GM12878 (cell line): Measurements from ENCODE around the gene MMP11. TPM values are rescaled to one million over a fixed set of nuclear protein-coding genes. Genes with fewer than 3 reads are reported as not detected.

Experiments used
- ATAC-seq: fragments of 200-7000 bp; cut with Tn5 transposase; 3 replicates; pipeline ENCODE4 v1.9.1; 2020; ENCODE audit warnings: mild to moderate bottlenecking, moderate library complexity
- BruUV-seq: library from RNA; stranded (reverse); fragments of 400-500 nt; replicated peaks from 2 replicates; lab custom pipeline; 2021; lab: Mats Ljungman, UMichigan
- CTCF ChIA-PET: fragments of 300-600 bp; sonication (Branson Sonifier 250); formaldehyde crosslinking; extraction: SDS; loops from one replicate; lab custom pipeline; 2021; ENCODE audit warnings: inconsistent platforms; lab: Yijun Ruan, JAX
- POLR2A ChIA-PET: fragments of 350-600 bp; formaldehyde crosslinking; extraction: SDS; loops from one replicate; lab custom pipeline; 2021; ENCODE audit warnings: inconsistent platforms; lab: Charles Lee
- RAD21 ChIA-PET: fragments of 300-600 bp; sonication (Branson Sonifier 250); formaldehyde crosslinking; loops from one replicate; lab custom pipeline; 2023; ENCODE audit warnings: antibody characterized with exemption; ENCODE audit not compliant: unreplicated experiment; lab: Charles Lee
- SMC1A ChIA-PET: fragments of 300-600 bp; sonication (Branson Sonifier 250); formaldehyde crosslinking; loops from one replicate; lab custom pipeline; 2023; ENCODE audit not compliant: unreplicated experiment, uncharacterized antibody; lab: Charles Lee
- DNase-seq: peaks from one replicate; pipeline ENCODE4 v3.0.0-alpha.2; 2011; ENCODE audit warnings: low read depth, low spot score
- FAIRE-seq: peaks from 3 replicates; lab custom pipeline; 2011; peaks lifted over from hg19 to GRCh38; lab: Jason Lieb, UNC
- H2AFZ ChIP-seq: 2 replicates; pipeline ENCODE4 v1.6.0; 2011; ENCODE audit warnings: low read depth, low read length, control low read depth; ENCODE audit not compliant: control insufficient read depth
- H3K27ac ChIP-seq: 2 replicates; pipeline ENCODE4 v1.5.1; 2011; ENCODE audit warnings: control low read depth; ENCODE audit not compliant: control insufficient read depth, insufficient read depth
- H3K27me3 ChIP-seq, 2 experiments: replicated peaks in 1 of 2; 2 replicates each; pipeline versions ENCODE4 v1.6.0 to v1.6.1; 2011; ENCODE audit warnings: low read length in 1 of 2; ENCODE audit not compliant: control insufficient read depth in 2 of 2, insufficient read depth in 2 of 2
- H3K36me3 ChIP-seq, 2 experiments: 2 replicates each; pipeline ENCODE4 v1.5.1; 2011; ENCODE audit warnings: low read length in 1 of 2; ENCODE audit not compliant: control insufficient read depth in 2 of 2, insufficient read depth in 2 of 2
- H3K4me1 ChIP-seq: 2 replicates; pipeline ENCODE4 v1.6.1; 2011; ENCODE audit warnings: mild to moderate bottlenecking, low read length, moderate library complexity, mixed read lengths; ENCODE audit not compliant: control insufficient read depth, insufficient read depth
- H3K4me2 ChIP-seq: 2 replicates; pipeline ENCODE4 v1.6.0; 2011; ENCODE audit warnings: control low read depth; ENCODE audit not compliant: control insufficient read depth, insufficient read depth
- H3K4me3 ChIP-seq: fragments of 200-600 bp; sonication (generic); 2 replicates; pipeline ENCODE4 v1.5.1; 2016
- H3K79me2 ChIP-seq: 2 replicates; pipeline ENCODE4 v1.6.0; 2011; ENCODE audit warnings: low read length; ENCODE audit not compliant: control insufficient read depth, insufficient read depth
- H3K9ac ChIP-seq: 2 replicates; pipeline ENCODE4 v1.8.0; 2011; ENCODE audit warnings: low read length, control low read depth, mixed read lengths; ENCODE audit not compliant: control insufficient read depth, insufficient read depth
- H3K9me3 ChIP-seq: replicated peaks from 3 replicates; pipeline ENCODE4 v1.5.1; 2011; ENCODE audit warnings: mild to moderate bottlenecking, low read length; ENCODE audit not compliant: control insufficient read depth, insufficient read depth
- H4K20me1 ChIP-seq: 2 replicates; pipeline ENCODE4 v1.6.0; 2011; ENCODE audit not compliant: control insufficient read depth, insufficient read depth
- BRCA1 ChIP-seq: IDR thresholded peaks from 2 replicates; pipeline ENCODE4 v1.6.1; 2011; ENCODE audit warnings: low read depth, low read length, improper control_type of control experiment
- CBX5 ChIP-seq: sonication (generic); IDR thresholded peaks from 2 replicates; pipeline ENCODE4 v1.6.1; 2016; ENCODE audit warnings: low read depth, moderate library complexity, mild to moderate bottlenecking, inconsistent platforms
- E2F4 ChIP-seq: IDR thresholded peaks from 2 replicates; pipeline ENCODE4 v1.6.1; 2012; ENCODE audit warnings: low read depth, low read length, improper control_type of control experiment
- EGR1 ChIP-seq, 2 experiments: IDR thresholded peaks; 1 replicate in 1 of 2; 2 replicates in 1 of 2; pipeline ENCODE4 v1.6.1; 2011 to 2012; ENCODE audit warnings: low read depth in 2 of 2, low read length in 2 of 2, borderline replicate concordance in 1 of 2, mild to moderate bottlenecking in 1 of 2, moderate library complexity in 1 of 2
- FOXM1 ChIP-seq: IDR thresholded peaks from 2 replicates; pipeline ENCODE4 v1.6.1; 2012; ENCODE audit warnings: low read depth, mild to moderate bottlenecking, inconsistent platforms, low read length, moderate library complexity
- GABPA ChIP-seq: IDR thresholded peaks from 2 replicates; pipeline ENCODE4 v1.6.1; 2014; ENCODE audit warnings: antibody characterized with exemption, low read depth, mild to moderate bottlenecking, inconsistent platforms
- GATAD2B ChIP-seq: fragments of 450-650 bp; conservative IDR thresholded peaks from 2 replicates; pipeline ENCODE4 v1.6.1; 2017; ENCODE audit warnings: low read depth, mild to moderate bottlenecking, moderate library complexity
- LARP7 ChIP-seq: fragments of 450-650 bp; IDR thresholded peaks from 2 replicates; pipeline ENCODE4 v1.6.1; 2017; ENCODE audit warnings: mild to moderate bottlenecking
- MLLT1 ChIP-seq: fragments of 450-650 bp; IDR thresholded peaks from 2 replicates; pipeline ENCODE4 v1.6.1; 2016; ENCODE audit warnings: mild to moderate bottlenecking
- POU2F2 ChIP-seq: IDR thresholded peaks from 3 replicates; pipeline ENCODE4 v1.6.1; 2011; ENCODE audit warnings: low read depth, mild to moderate bottlenecking, low read length, borderline replicate concordance
- RELA ChIP-seq: fragments of 450-650 bp; IDR thresholded peaks from 2 replicates; pipeline ENCODE4 v1.8.0; 2014; ENCODE audit warnings: borderline replicate concordance; ENCODE audit not compliant: partially characterized antibody
- RFX5 ChIP-seq: IDR thresholded peaks from 2 replicates; pipeline ENCODE4 v1.6.1; 2011; ENCODE audit warnings: low read depth, low read length, improper control_type of control experiment
- SREBF2 ChIP-seq: IDR thresholded peaks from 2 replicates; pipeline ENCODE4 v1.6.1; 2012; ENCODE audit warnings: mild to moderate bottlenecking, low read length
- TAF1 ChIP-seq: IDR thresholded peaks from 2 replicates; pipeline ENCODE4 v1.6.1; 2011; ENCODE audit warnings: mild to moderate bottlenecking, low read depth, low read length, borderline replicate concordance
- YBX1 ChIP-seq: fragments of 450-650 bp; IDR thresholded peaks from 2 replicates; pipeline ENCODE4 v1.6.1; 2016; ENCODE audit warnings: antibody characterized with exemption
- YY1 ChIP-seq: IDR thresholded peaks from 2 replicates; pipeline ENCODE4 v1.6.1; 2011; ENCODE audit warnings: low read depth, mild to moderate bottlenecking, low read length
- ZNF384 ChIP-seq: IDR thresholded peaks from 2 replicates; pipeline ENCODE4 v1.6.1; 2012; ENCODE audit warnings: low read depth, mild to moderate bottlenecking, low read length, improper control_type of control experiment, borderline replicate concordance
- WGBS: methylation state at CpG from one replicate; pipeline ENCODE4 v1.1.6; 2016; ENCODE audit warnings: low lambda C conversion rate; ENCODE audit not compliant: insufficient replicate concordance, insufficient coverage; ENCODE audit errors: missing lambda C conversion rate; 5-methylcytosine and 5-hydroxymethylcytosine counted together
- in situ Hi-C: fragments of 300-500 bp; cut with MboI; formaldehyde crosslinking; loops from 9 replicates; pipeline ENCODE4 v1.14.3; 2018; ENCODE audit warnings: mixed read lengths
- intact Hi-C: fragments of 100-400 bp; cut with micrococcal nuclease; formaldehyde crosslinking; loops from one replicate; pipeline ENCODE4 v1.14.2; 2022; ENCODE audit not compliant: unreplicated experiment
- polyA plus RNA-seq, 11 experiments: library from polyadenylated mRNA; depleted of rRNA in 4 of 11; unstranded in 6 of 11; stranded (reverse) in 5 of 11; fragments of >200 nt; fragmentation: Nextera tagmentation in 4 of 11; fragmentation: Illumina TruSeq in 1 of 11; extraction: Ambion mirVana in 4 of 11; extraction: Trizol in 1 of 11; gene quantifications; 1 replicate in 1 of 11; 2 replicates in 10 of 11; pipeline versions ENCODE4 v1.2.1 to v1.2.3, GENCODE V29; 2011 to 2016; ENCODE audit warnings: inconsistent platforms in 2 of 11, missing spikeins in 2 of 11, low read depth in 1 of 11
- total RNA-seq, 4 experiments: library from RNA; depleted of rRNA in 3 of 4; stranded (reverse); fragments of >200 nt in 3 of 4; fragmentation: Illumina TruSeq in 1 of 4; extraction: Trizol in 1 of 4; gene quantifications; 2 replicates each; pipeline versions ENCODE4 v1.2.1 to v1.2.3, GENCODE V29; 2013 to 2021
- TF ChIP-seq, protein P1 (sequence below): fragments of 450-650 bp; IDR thresholded peaks from 2 replicates; pipeline ENCODE4 v1.6.1; 2017; ENCODE audit warnings: low read depth, mild to moderate bottlenecking, moderate library complexity
- TF ChIP-seq, protein P2 (sequence below): IDR thresholded peaks from 2 replicates; pipeline ENCODE4 v1.6.1; 2011; ENCODE audit warnings: low read depth, low read length, improper control_type of control experiment, borderline replicate concordance

Gene MMP11
- total and polyA plus RNA-seq, 10 of the 15 experiments (the other 5 are each of a cell fraction or from before 2014, with no cell fraction given) = 0.03 to 1.1 (median 0.31) TPM; not detected in 2

DNA sequence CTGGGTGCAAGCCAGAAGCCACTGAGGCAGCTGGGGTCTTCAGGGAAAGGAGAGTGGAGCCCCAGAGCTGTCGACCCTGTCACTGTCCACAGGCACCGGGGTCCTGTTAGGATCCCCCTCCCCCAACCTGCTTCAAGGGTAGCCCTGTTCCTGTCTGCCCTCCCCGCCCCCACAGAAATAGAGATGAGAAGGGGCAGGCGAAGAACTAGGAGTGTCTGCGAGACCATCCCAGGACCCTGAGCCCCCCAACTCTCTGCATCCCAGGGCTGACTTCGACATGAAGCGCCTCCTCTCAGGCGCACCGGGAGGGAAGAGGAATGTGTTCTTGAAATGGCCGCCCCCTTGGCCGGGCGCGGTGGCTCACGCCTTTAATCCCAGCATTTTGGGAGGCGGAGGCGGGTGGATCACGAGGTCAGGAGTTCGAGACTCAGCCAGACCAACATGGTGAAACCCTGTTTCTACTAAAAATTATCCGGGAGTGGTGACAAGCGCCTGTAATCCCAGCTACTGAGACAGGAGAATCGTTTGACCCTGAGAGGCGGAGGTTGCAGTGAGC is 21.1 kb upstream of the MMP11 start:
- ChIA-PET CTCF (interaction anchor here (0.6 to 1.2 kb wide), 4 partner anchors 14 to 56 kb away, joined by 3 to 4 read pairs (median 3); no protein-coding TSS in a partner anchor), POLR2A (interaction anchor here (0.6 to 1.8 kb wide), 4 partner anchors 16 to 765 kb away, joined by 3 to 9 read pairs (median 4); partner anchors contain the start of gene CHCHD10), SMC1A (interaction anchor here (1.0 to 1.6 kb wide), 2 partner anchors 16 to 98 kb away, joined by 3 to 4 read pairs; partner anchors contain the start of gene CHCHD10), RAD21 (interaction anchor here (0.6 to 1.4 kb wide), 5 partner anchors 12 to 38 kb away, joined by 3 to 7 read pairs (median 4); no protein-coding TSS in a partner anchor)
- WGBS = 2% methylated on average over 22 of the region's 22 CpGs
- Histone ChIP-seq H3K4me1 (peaks cover 30% of the 10 kb centered on the region), H3K4me2 (peak overlapping the region; percentile 99), H3K79me2 (no peaks in the 10 kb centered on the region), H2AFZ (peak overlapping the region; percentile 94), H3K9me3 (no peaks in the 10 kb centered on the region), H3K4me3 (peak overlapping the region; percentile 85), H3K36me3 (no peaks in the 10 kb centered on the region), H3K9ac (peak overlapping the region; percentile 88), H3K27me3 (no peaks in the 10 kb centered on the region), H4K20me1 (no peaks in the 10 kb centered on the region), H3K27ac (peak overlapping the region; percentile 88)
- ATAC-seq (peak; percentile 58), FAIRE-seq (no peak), DNase-seq (no peak)
- intact Hi-C loops (loop anchor here (2.0 kb wide), 1 partner anchor 15 kb away; the partner anchor contains the start of gene CHCHD10), in situ Hi-C loops (no loop called here)
- TSS peak; percentile 94 for BruUV-seq
- TF ChIP-seq RFX5 = no peak
- TF ChIP-seq POU2F2 = no peak
- 0 out of 2 replicates have a peak, but pooled peaks have one; percentile 14 for TF ChIP-seq MLLT1
- TF ChIP-seq ZNF384 = no peak
- TF ChIP-seq YY1 = peak; percentile 73; the same call in 1 of the 2 replicates
- TF ChIP-seq, protein P1, sequence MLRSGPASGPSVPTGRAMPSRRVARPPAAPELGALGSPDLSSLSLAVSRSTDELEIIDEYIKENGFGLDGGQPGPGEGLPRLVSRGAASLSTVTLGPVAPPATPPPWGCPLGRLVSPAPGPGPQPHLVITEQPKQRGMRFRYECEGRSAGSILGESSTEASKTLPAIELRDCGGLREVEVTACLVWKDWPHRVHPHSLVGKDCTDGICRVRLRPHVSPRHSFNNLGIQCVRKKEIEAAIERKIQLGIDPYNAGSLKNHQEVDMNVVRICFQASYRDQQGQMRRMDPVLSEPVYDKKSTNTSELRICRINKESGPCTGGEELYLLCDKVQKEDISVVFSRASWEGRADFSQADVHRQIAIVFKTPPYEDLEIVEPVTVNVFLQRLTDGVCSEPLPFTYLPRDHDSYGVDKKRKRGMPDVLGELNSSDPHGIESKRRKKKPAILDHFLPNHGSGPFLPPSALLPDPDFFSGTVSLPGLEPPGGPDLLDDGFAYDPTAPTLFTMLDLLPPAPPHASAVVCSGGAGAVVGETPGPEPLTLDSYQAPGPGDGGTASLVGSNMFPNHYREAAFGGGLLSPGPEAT = peak; percentile 47; the same call in 1 of the 2 replicates
- TF ChIP-seq FOXM1 = no peak
- TF ChIP-seq E2F4 = no peak
- TF ChIP-seq, protein P2, sequence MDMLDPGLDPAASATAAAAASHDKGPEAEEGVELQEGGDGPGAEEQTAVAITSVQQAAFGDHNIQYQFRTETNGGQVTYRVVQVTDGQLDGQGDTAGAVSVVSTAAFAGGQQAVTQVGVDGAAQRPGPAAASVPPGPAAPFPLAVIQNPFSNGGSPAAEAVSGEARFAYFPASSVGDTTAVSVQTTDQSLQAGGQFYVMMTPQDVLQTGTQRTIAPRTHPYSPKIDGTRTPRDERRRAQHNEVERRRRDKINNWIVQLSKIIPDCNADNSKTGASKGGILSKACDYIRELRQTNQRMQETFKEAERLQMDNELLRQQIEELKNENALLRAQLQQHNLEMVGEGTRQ = no peak
- peak; percentile 61; the same call in 1 of the 2 replicates for TF ChIP-seq SREBF2
- TF ChIP-seq CBX5 = no peak
- TF ChIP-seq TAF1 = no peak
- no peak for TF ChIP-seq RELA
- no peak for TF ChIP-seq BRCA1
- 0 out of 2 replicates have a peak, but pooled peaks have one; percentile 7 for TF ChIP-seq LARP7
- TF ChIP-seq GABPA = no peak
- TF ChIP-seq EGR1 (IDR thresholded peaks at IDR 0.05; ENCODE audit: borderline replicate concordance in 1 of 2, low read depth in 2 of 2, low read length in 2 of 2) = peak in 1 of 2 experiments; percentile 17; a peak in 1 of 3 replicates
- TF ChIP-seq GATAD2B = no peak; the same call in 1 of the 2 replicates
- no peak for TF ChIP-seq YBX1
